ENCODE measurements around the gene HGS.

DNA sequence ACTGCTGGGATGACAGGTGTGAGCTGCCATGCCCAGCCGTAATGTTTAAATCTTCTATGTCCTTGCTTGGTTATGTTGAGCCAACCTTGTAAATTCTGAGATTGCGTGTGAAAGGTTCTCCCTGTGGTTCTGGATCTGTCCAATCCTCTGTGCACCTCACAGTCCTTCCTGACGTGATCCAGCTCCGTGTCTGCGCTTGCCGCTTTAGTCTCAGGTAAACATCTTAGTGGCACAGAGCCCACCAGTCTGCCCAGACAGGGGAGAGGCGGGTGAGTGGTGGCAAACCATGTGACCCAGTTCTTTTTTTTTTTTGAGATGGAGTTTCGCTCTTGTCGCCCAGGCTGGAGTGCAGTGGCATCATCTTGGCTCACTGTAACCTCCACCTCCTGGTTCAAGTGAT lies 42.2 kb downstream of the HGS start:
- TF ChIP-seq TAF1 (IDR thresholded peaks at IDR 0.05; ENCODE audit: low read depth, low read length) (no peak), POLR2A (IDR thresholded peaks at IDR 0.05; ENCODE audit: low read depth, low read length) (no peak)
